K562 (cell line): Measurements from ENCODE around the gene TIMM17A. TPM values are rescaled to one million over a fixed set of nuclear protein-coding genes. Genes with fewer than 3 reads are reported as not detected.

Experiments
- ATAC-seq: fragments of 200-7000 bp; cut with Tn5 transposase; 3 replicates; pipeline ENCODE4 v1.9.1; 2020; ENCODE audit warnings: moderate library complexity
- BruUV-seq: library from RNA; stranded (reverse); fragments of 400-500 nt; replicated peaks from 2 replicates; lab custom pipeline; 2021; lab: Mats Ljungman, UMichigan
- CTCF ChIA-PET: fragments of 300-600 bp; formaldehyde crosslinking; extraction: SDS; loops from one replicate; lab custom pipeline; 2021; ENCODE audit warnings: low intra/inter-chr PET ratio; lab: Yijun Ruan, JAX
- POLR2A ChIA-PET: fragments of 300-600, 350-650 bp; sonication (Branson Sonifier 250); formaldehyde crosslinking; extraction: SDS; loops from one replicate; lab custom pipeline; 2021; ENCODE audit warnings: antibody characterized with exemption, inconsistent platforms; lab: Yijun Ruan, JAX
- DNase-seq, 4 experiments: peaks; one replicate each; pipeline versions ENCODE4 v3.0.0 to v3.0.0-alpha.2; 2011 to 2018; ENCODE audit warnings: low spot score in 3 of 4, mixed read lengths in 3 of 4; ENCODE audit errors: extremely low read depth in 1 of 4
- FAIRE-seq: peaks from 2 replicates; lab custom pipeline; 2011; peaks lifted over from hg19 to GRCh38; lab: Jason Lieb, UNC
- H2AFZ ChIP-seq: 2 replicates; pipeline ENCODE4 v1.6.0; 2011; ENCODE audit warnings: low read depth, low read length, control low read depth, inconsistent platforms
- H3K27ac ChIP-seq: fragments of 200-600 bp; 3 replicates; pipeline ENCODE4 v1.8.0; 2011; ENCODE audit warnings: low read depth, mild to moderate bottlenecking, control low read depth, inconsistent platforms, low read length, moderate library complexity, mixed read lengths; ENCODE audit errors: extremely low read depth
- H3K27me3 ChIP-seq, 2 experiments: fragments of 300-600 bp in 1 of 2; 2 replicates in 1 of 2; 3 replicates in 1 of 2; pipeline versions ENCODE4 v1.6.0 to v1.8.0; 2011; ENCODE audit warnings: inconsistent platforms in 2 of 2, low read length in 2 of 2, mild to moderate bottlenecking in 1 of 2, mixed read lengths in 1 of 2, moderate library complexity in 1 of 2; ENCODE audit not compliant: control insufficient read depth in 2 of 2, insufficient read depth in 2 of 2
- H3K36me3 ChIP-seq: fragments of 300-600 bp; 3 replicates; pipeline ENCODE4 v1.8.0; 2011; ENCODE audit warnings: mild to moderate bottlenecking, low read length, inconsistent platforms; ENCODE audit not compliant: control insufficient read depth, insufficient read depth
- H3K4me1 ChIP-seq, 2 experiments: fragments of 200-600 bp in 1 of 2; replicated peaks in 1 of 2; 2 replicates in 1 of 2; 3 replicates in 1 of 2; pipeline versions ENCODE4 v1.5.1 to v1.8.0; 2011; ENCODE audit warnings: inconsistent platforms in 2 of 2, low read length in 2 of 2, mild to moderate bottlenecking in 1 of 2, mixed read lengths in 1 of 2, moderate library complexity in 1 of 2; ENCODE audit not compliant: control insufficient read depth in 2 of 2, insufficient read depth in 2 of 2
- H3K4me2 ChIP-seq: 2 replicates; pipeline ENCODE4 v1.6.1; 2011; ENCODE audit warnings: low read length, control low read depth, inconsistent platforms, mixed read lengths; ENCODE audit not compliant: insufficient read depth
- H3K4me3 ChIP-seq: fragments of 200-600 bp; sonication (generic), shearing (Covaris generic); 2 replicates; pipeline ENCODE4 v1.5.1; 2016; ENCODE audit warnings: control low read depth, inconsistent platforms
- H3K79me2 ChIP-seq: fragments of 200-600 bp; 3 replicates; pipeline ENCODE4 v1.8.0; 2011; ENCODE audit warnings: low read length, inconsistent platforms; ENCODE audit not compliant: control insufficient read depth, insufficient read depth
- H3K9ac ChIP-seq, 2 experiments: 2 replicates each; pipeline versions ENCODE4 v1.6.0 to v1.6.1; 2011; ENCODE audit warnings: low read depth in 2 of 2, low read length in 2 of 2, control low read depth in 1 of 2, inconsistent platforms in 1 of 2, mild to moderate bottlenecking in 1 of 2, mixed read lengths in 1 of 2; ENCODE audit not compliant: insufficient read depth in 1 of 2
- H3K9me1 ChIP-seq: one replicate; pipeline ENCODE4 v1.6.0; 2011; ENCODE audit warnings: inconsistent platforms, mild to moderate bottlenecking, low read length, moderate library complexity; ENCODE audit not compliant: control insufficient read depth, insufficient read depth
- H3K9me3 ChIP-seq: replicated peaks from 2 replicates; pipeline ENCODE4 v1.5.1; 2011; ENCODE audit warnings: low read depth, low read length, inconsistent platforms; ENCODE audit not compliant: control insufficient read depth, insufficient read depth
- H4K20me1 ChIP-seq: replicated peaks from 2 replicates; pipeline ENCODE4 v1.6.1; 2011; ENCODE audit warnings: low read length, inconsistent platforms, mixed read lengths; ENCODE audit not compliant: control insufficient read depth, insufficient read depth
- CBX5 ChIP-seq: IDR thresholded peaks from 2 replicates; pipeline ENCODE4 v1.6.1; 2014; ENCODE audit warnings: low read depth, borderline replicate concordance
- CLOCK ChIP-seq: fragments of 250-450 bp; sonication (Bioruptor Pico); IDR thresholded peaks from 2 replicates; pipeline ENCODE4 v1.4.0; 2020; ENCODE audit warnings: mild to moderate bottlenecking, moderate library complexity, borderline replicate concordance
- E2F3 ChIP-seq: fragments of 250-450 bp; sonication (Bioruptor Pico); IDR thresholded peaks from 2 replicates; pipeline ENCODE4 v1.4.0; 2020; ENCODE audit warnings: mild to moderate bottlenecking
- ETV1 ChIP-seq: fragments of 450-650 bp; conservative IDR thresholded peaks from 2 replicates; pipeline ENCODE4 v1.6.1; 2016; ENCODE audit warnings: missing genetic modification characterization, control low read depth, low read depth, missing compliant biosample characterization
- LEF1 ChIP-seq: fragments of 450-650 bp; IDR thresholded peaks from 2 replicates; pipeline ENCODE4 v1.6.1; 2016; ENCODE audit warnings: mild to moderate bottlenecking
- MYNN ChIP-seq, 2 experiments: sonication (generic); formaldehyde crosslinking in 1 of 2; IDR thresholded peaks; 2 replicates each; pipeline versions ENCODE4 v1.5.0 to v1.6.1; 2016 to 2020; ENCODE audit warnings: antibody characterized with exemption in 1 of 2, missing genetic modification reagents in 1 of 2
- NFXL1 ChIP-seq: fragments of 450-650 bp; formaldehyde crosslinking; IDR thresholded peaks from 2 replicates; pipeline ENCODE4 v1.4.0; 2021; ENCODE audit warnings: mild to moderate bottlenecking
- PCBP2 ChIP-seq: fragments of 200-400 bp; formaldehyde crosslinking; IDR thresholded peaks from 2 replicates; pipeline ENCODE4 v1.6.1; 2018; ENCODE audit warnings: low read length, low read depth, mild to moderate bottlenecking, moderate library complexity; ENCODE audit not compliant: poor library complexity, severe bottlenecking
- PKNOX1 ChIP-seq: fragments of 450-650 bp; IDR thresholded peaks from 2 replicates; pipeline ENCODE4 v1.6.1; 2016
- SMARCC2 ChIP-seq: fragments of 450-650 bp; IDR thresholded peaks from 2 replicates; pipeline ENCODE4 v1.6.1; 2017; ENCODE audit warnings: antibody characterized with exemption, moderate library complexity, mild to moderate bottlenecking, low read depth
- SRSF7 ChIP-seq: fragments of 200-400 bp; formaldehyde crosslinking; optimal IDR thresholded peaks from 2 replicates; pipeline ENCODE3; 2017; ENCODE audit warnings: mild to moderate bottlenecking, low read depth, low read length
- ZFX ChIP-seq: sonication (generic); formaldehyde crosslinking; IDR thresholded peaks from 2 replicates; pipeline ENCODE4 v1.8.0; 2022; ENCODE audit warnings: mild to moderate bottlenecking, missing genetic modification reagents, moderate library complexity
- ZNF316 ChIP-seq: fragments of 450-650 bp; IDR thresholded peaks from 2 replicates; pipeline ENCODE4 v1.6.1; 2016
- ZNF445 ChIP-seq: fragments of 250-450 bp; sonication (Bioruptor Pico); IDR thresholded peaks from 2 replicates; pipeline ENCODE4 v1.4.0; 2020; ENCODE audit warnings: low read depth, mild to moderate bottlenecking, moderate library complexity
- ZNF518B ChIP-seq: fragments of 250-450 bp; sonication (Bioruptor Pico); IDR thresholded peaks from 2 replicates; pipeline ENCODE4 v1.5.0; 2021; ENCODE audit warnings: mild to moderate bottlenecking, moderate library complexity
- ZNF57 ChIP-seq: fragments of 450-650 bp; formaldehyde crosslinking; IDR thresholded peaks from 2 replicates; pipeline ENCODE4 v1.4.0; 2020; ENCODE audit warnings: mild to moderate bottlenecking, moderate library complexity
- WGBS: fragments of 100-300 bp; shearing (Covaris generic); methylation state at CpG from one replicate; pipeline ENCODE4 v1.1.6; 2016; ENCODE audit warnings: low coverage, mixed read lengths; ENCODE audit not compliant: insufficient coverage; ENCODE audit errors: missing lambda C conversion rate; 5-methylcytosine and 5-hydroxymethylcytosine counted together
- in situ Hi-C: fragments of 300-500 bp; cut with MboI; formaldehyde crosslinking; loops from 4 replicates; pipeline ENCODE4 v1.15.0; 2018; ENCODE audit warnings: inconsistent platforms, mixed read lengths
- intact Hi-C: fragments of 100-400 bp; cut with micrococcal nuclease; formaldehyde crosslinking; loops from 2 replicates; pipeline ENCODE4 v1.14.2; 2022
- polyA plus RNA-seq, 8 experiments: library from polyadenylated mRNA; depleted of rRNA in 4 of 8; stranded (reverse) in 5 of 8; unstranded in 3 of 8; fragments of >200 nt; fragmentation: Nextera tagmentation in 2 of 8; fragmentation: Illumina TruSeq in 1 of 8; extraction: Ambion mirVana in 2 of 8; extraction: Trizol in 1 of 8; gene quantifications; 2 replicates each; pipeline versions ENCODE4 v1.2.1 to v1.2.3, GENCODE V29; 2011 to 2014; ENCODE audit warnings: inconsistent platforms in 1 of 8, missing spikeins in 1 of 8
- total RNA-seq, 7 experiments: library from RNA; depleted of rRNA in 6 of 7; stranded (reverse); fragments of >200 nt in 6 of 7; fragmentation: Illumina TruSeq in 2 of 7; extraction: Trizol in 2 of 7; gene quantifications; 2 replicates each; pipeline versions ENCODE4 v1.2.1 to v1.2.3, GENCODE V29; 2011 to 2021; ENCODE audit warnings: low replicate concordance in 1 of 7

The TIMM17A gene
- total and polyA plus RNA-seq, 9 of the 15 experiments (the other 6 are each of a cell fraction or from before 2014, with no cell fraction given): 116 to 744 (median 180) TPM

GRCh38 chr1:201933840-201934430, 21.4 kb upstream of the TIMM17A start:
- Histone ChIP-seq H4K20me1 (no peaks in the 10 kb centered on the region), H3K36me3 (no peaks in the 10 kb centered on the region), H3K27me3 (no peaks in the 10 kb centered on the region), H3K4me1 (peaks cover 0 to 18% of the 10 kb centered on the region in 2 experiments; a peak in 4 of 5 replicates), H3K4me3 (no peak overlapping the region), H3K79me2 (no peaks in the 10 kb centered on the region), H3K27ac (no peak overlapping the region), H3K4me2 (0 out of 2 replicates have a peak overlapping the region, but pooled peaks have one; percentile 22), H3K9me1 (no peaks in the 10 kb centered on the region), H3K9me3 (no peaks in the 10 kb centered on the region), H2AFZ (peak overlapping the region; percentile 68), H3K9ac (peak overlapping the region in 1 of 2 experiments; percentile 18; a peak in 1 of 4 replicates)
- intact Hi-C loops: no loop called here
- in situ Hi-C loops: no loop called here
- ATAC-seq: peak; percentile 51
- ChIA-PET POLR2A (interaction anchor here (0.6 to 1.2 kb wide), 3 partner anchors 21 to 44 kb away, joined by 3 to 4 read pairs (median 3); partner anchors contain the start of gene TIMM17A), CTCF (no interaction called here)
- BruUV-seq: no TSS peak
- FAIRE-seq: no peak
- 14% methylated on average over 5 of the region's 5 CpGs for WGBS
- DNase-seq: no peak
- TF ChIP-seq CLOCK (CRISPR knock-in tag) (no peak), PCBP2 (no peak), SRSF7 (no peak), ZNF445 (CRISPR knock-in tag) (no peak), ZNF518B (CRISPR knock-in tag) (no peak), ZNF57 (CRISPR knock-in tag) (no peak), PKNOX1 (peak; percentile 74), CBX5 (no peak), ZNF316 (no peak), E2F3 (CRISPR knock-in tag) (no peak), MYNN (IDR thresholded peaks at IDR 0.05) (no peak), MYNN (CRISPR knock-in tag; IDR thresholded peaks at IDR 0.05) (no peak), ETV1 (tag) (peak; percentile 52; the same call in 1 of the 2 replicates), ZFX (CRISPR knock-in tag) (no peak), SMARCC2 (no peak), LEF1 (no peak), NFXL1 (CRISPR knock-in tag) (no peak)
